Measurements from ENCODE around the gene GBF1. TPM values are rescaled to one million over a fixed set of nuclear protein-coding genes. Genes with fewer than 3 reads are reported as not detected.

Gene GBF1
- polyA plus RNA-seq, 1 of the 3 experiments (the other 2 are of a cell fraction): 12.3 TPM

- Histone ChIP-seq H3K4me3 (ENCODE audit: low read depth in 2 of 2, low read length in 1 of 2) (peak overlapping the region; percentile 65 to 77), H3K9me3 (no peaks in the 10 kb centered on the region), H3K9me2 (no peaks in the 10 kb centered on the region), H3K9ac (peak overlapping the region; percentile 68), H3K79me2 (ENCODE audit: insufficient read depth) (peaks cover 5% of the 10 kb centered on the region; the same call in 1 of the 2 replicates), H2AFZ (ENCODE audit: low read depth) (no peak overlapping the region), H3F3A (replicated peaks; ENCODE audit: insufficient read depth) (peaks cover 3% of the 10 kb centered on the region), H3K36me3 (replicated peaks in 1 of 2; ENCODE audit: control insufficient read depth in 1 of 2, insufficient read depth in 2 of 2, low read length in 1 of 2) (no peaks in the 10 kb centered on the region), H3K4me1 (ENCODE audit: control insufficient read depth in 1 of 2, insufficient read depth in 2 of 2, low read depth in 1 of 2, low read length in 1 of 2) (peaks cover 0 to 23% of the 10 kb centered on the region in 2 experiments; a peak in 1 of 4 replicates), H3K4me2 (peak overlapping the region; percentile 90), H3K27me3 (ENCODE audit: insufficient read depth) (no peaks in the 10 kb centered on the region), H3K27ac (ENCODE audit: low read depth in 2 of 2, low read length in 1 of 2) (no peak overlapping the region), H4K20me1 (ENCODE audit: insufficient read depth) (no peaks in the 10 kb centered on the region)
- CTCF ChIA-PET: interaction anchor here (0.8 to 16.5 kb wide), 6 partner anchors 11 to 187 kb away, joined by 3 to 359 read pairs (median 70); partner anchors contain the start of genes ELOVL3, FBXL15 and PSD
- POLR2A ChIA-PET: interaction anchor here (1.5 kb wide), 1 partner anchor 36 kb away, joined by 4 read pairs; the partner anchor contains the start of gene CUEDC2
- DNase-seq: no peak
- 54% methylated on average over 2 of the region's 4 CpGs for WGBS (ENCODE audit: low lambda C conversion rate)
- TF ChIP-seq GABPA (IDR thresholded peaks at IDR 0.05; ENCODE audit: low read depth): no peak
- no peak for TF ChIP-seq FOXM1 (IDR thresholded peaks at IDR 0.05; ENCODE audit: low read depth)
- no peak for TF ChIP-seq POLR2AphosphoS5 (IDR thresholded peaks at IDR 0.05; ENCODE audit: low read depth, low read length)
- TF ChIP-seq, protein P1, sequence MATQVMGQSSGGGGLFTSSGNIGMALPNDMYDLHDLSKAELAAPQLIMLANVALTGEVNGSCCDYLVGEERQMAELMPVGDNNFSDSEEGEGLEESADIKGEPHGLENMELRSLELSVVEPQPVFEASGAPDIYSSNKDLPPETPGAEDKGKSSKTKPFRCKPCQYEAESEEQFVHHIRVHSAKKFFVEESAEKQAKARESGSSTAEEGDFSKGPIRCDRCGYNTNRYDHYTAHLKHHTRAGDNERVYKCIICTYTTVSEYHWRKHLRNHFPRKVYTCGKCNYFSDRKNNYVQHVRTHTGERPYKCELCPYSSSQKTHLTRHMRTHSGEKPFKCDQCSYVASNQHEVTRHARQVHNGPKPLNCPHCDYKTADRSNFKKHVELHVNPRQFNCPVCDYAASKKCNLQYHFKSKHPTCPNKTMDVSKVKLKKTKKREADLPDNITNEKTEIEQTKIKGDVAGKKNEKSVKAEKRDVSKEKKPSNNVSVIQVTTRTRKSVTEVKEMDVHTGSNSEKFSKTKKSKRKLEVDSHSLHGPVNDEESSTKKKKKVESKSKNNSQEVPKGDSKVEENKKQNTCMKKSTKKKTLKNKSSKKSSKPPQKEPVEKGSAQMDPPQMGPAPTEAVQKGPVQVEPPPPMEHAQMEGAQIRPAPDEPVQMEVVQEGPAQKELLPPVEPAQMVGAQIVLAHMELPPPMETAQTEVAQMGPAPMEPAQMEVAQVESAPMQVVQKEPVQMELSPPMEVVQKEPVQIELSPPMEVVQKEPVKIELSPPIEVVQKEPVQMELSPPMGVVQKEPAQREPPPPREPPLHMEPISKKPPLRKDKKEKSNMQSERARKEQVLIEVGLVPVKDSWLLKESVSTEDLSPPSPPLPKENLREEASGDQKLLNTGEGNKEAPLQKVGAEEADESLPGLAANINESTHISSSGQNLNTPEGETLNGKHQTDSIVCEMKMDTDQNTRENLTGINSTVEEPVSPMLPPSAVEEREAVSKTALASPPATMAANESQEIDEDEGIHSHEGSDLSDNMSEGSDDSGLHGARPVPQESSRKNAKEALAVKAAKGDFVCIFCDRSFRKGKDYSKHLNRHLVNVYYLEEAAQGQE (IDR thresholded peaks at IDR 0.05; ENCODE audit: low read depth, low read length): no peak
- no peak for TF ChIP-seq CHD2 (IDR thresholded peaks at IDR 0.05; ENCODE audit: low read length, partially characterized antibody)
- TF ChIP-seq YY1 (IDR thresholded peaks at IDR 0.05; ENCODE audit: low read depth): no peak
- TF ChIP-seq FOSL2 (IDR thresholded peaks at IDR 0.05; ENCODE audit: borderline replicate concordance, low read depth): no peak
- TF ChIP-seq TCF12 (IDR thresholded peaks at IDR 0.05): no peak
- no peak for TF ChIP-seq RXRA (IDR thresholded peaks at IDR 0.05; ENCODE audit: borderline replicate concordance, low read depth)
- TF ChIP-seq NRF1 (IDR thresholded peaks at IDR 0.05; ENCODE audit: low read depth, low read length): no peak
- TF ChIP-seq GATA2 (CRISPR knock-in tag; IDR thresholded peaks at IDR 0.05): no peak
- no peak for TF ChIP-seq EP300 (IDR thresholded peaks at IDR 0.05; ENCODE audit: borderline replicate concordance in 1 of 2, low read depth in 1 of 2, low read length in 1 of 2)
- TF ChIP-seq SIN3A (IDR thresholded peaks at IDR 0.05; ENCODE audit: borderline replicate concordance, low read depth, low read length): no peak
- no peak for TF ChIP-seq NFIC (IDR thresholded peaks at IDR 0.05; ENCODE audit: borderline replicate concordance)
- no peak for TF ChIP-seq FOXJ3 (CRISPR knock-in tag; IDR thresholded peaks at IDR 0.05)
- TF ChIP-seq USF1 (IDR thresholded peaks at IDR 0.05; ENCODE audit: borderline replicate concordance, low read depth): no peak
Measured at GRCh38 chr10:102396317-102396650, 151.0 kb downstream of the GBF1 start.
